Mesothelial cell of epicardium (in vitro differentiated cells): ENCODE results near the gene FOXC1. TPM values are rescaled to one million over a fixed set of nuclear protein-coding genes. Genes with fewer than 3 reads are reported as not detected.

Experiments used
- DNase-seq, 2 experiments: peaks; one replicate each; pipeline ENCODE4 v3.0.0; 2021; ENCODE audit warnings: low spot score in 2 of 2; ENCODE audit not compliant: unreplicated experiment in 2 of 2
- H3K27ac Mint-ChIP-seq: 2 replicates; pipeline ENCODE4 v1.8.0; 2021; ENCODE audit warnings: mixed read lengths
- H3K27me3 Mint-ChIP-seq: 2 replicates; pipeline ENCODE4 v1.8.0; 2021; ENCODE audit warnings: low read depth, mixed read lengths
- H3K36me3 Mint-ChIP-seq: 2 replicates; pipeline ENCODE4 v1.8.0; 2021; ENCODE audit warnings: mixed read lengths
- H3K4me1 Mint-ChIP-seq: 2 replicates; pipeline ENCODE4 v1.8.0; 2021; ENCODE audit warnings: mixed read lengths
- H3K4me3 Mint-ChIP-seq: 2 replicates; pipeline ENCODE4 v1.8.0; 2021; ENCODE audit warnings: mild to moderate bottlenecking, moderate library complexity, mixed read lengths
- H3K9me3 Mint-ChIP-seq: 2 replicates; pipeline ENCODE4 v1.8.0; 2021; ENCODE audit warnings: mixed read lengths
- CTCF ChIP-seq: fragments of 200-600 bp; sonication (generic); IDR thresholded peaks from one replicate; pipeline ENCODE4 v1.5.0; 2021; ENCODE audit warnings: antibody characterized with exemption; ENCODE audit not compliant: unreplicated experiment
- total RNA-seq: library from RNA; stranded (reverse); gene quantifications from 3 replicates; pipeline ENCODE4 v1.2.1, GENCODE V29; 2021

FOXC1 gene
- total RNA-seq, 1 donor from 2014 or later, result 50.5 TPM

DNA sequence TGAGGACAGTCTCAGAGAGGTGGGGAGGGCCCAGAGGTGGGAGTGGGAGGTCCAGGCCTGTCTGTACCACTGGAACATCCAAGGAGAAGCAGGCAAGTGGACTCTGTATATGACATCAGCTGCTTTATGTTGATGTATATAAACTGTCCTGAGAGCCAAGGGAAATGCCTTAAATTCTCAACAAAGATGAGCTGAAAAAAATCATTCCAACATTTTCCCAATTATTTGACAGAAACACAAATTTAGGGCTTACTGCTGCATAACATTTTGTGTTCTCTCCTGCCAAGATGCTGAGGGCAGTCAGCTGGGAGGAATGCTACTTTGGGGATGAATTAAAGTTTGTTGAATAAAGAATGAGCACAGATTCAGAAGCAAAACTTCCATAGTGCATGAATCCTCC, 52.8 kb downstream of the FOXC1 start:
- Mint-ChIP-seq H3K9me3 (peaks cover 3% of the 10 kb centered on the region), H3K27me3 (no peaks in the 10 kb centered on the region), H3K4me1 (peaks cover 50% of the 10 kb centered on the region), H3K27ac (no peak overlapping the region), H3K4me3 (no peak overlapping the region), H3K36me3 (peaks cover 3% of the 10 kb centered on the region)
- no peak for TF ChIP-seq CTCF
- DNase-seq, result no peak

Other genes starting within 250 kb of the FOXC1 start
- gene FOXF2, start 220.3 kb upstream of the FOXC1 start, total RNA-seq, result 0.13 to 0.27 TPM in 2 of 3 replicates, not detected in the other